ENCODE results near the gene ITGAD.

The ITGAD gene

GRCh38 chr16:31407406-31407805, 14.3 kb downstream of the ITGAD start:
- no peak for TF ChIP-seq EZH2 (IDR thresholded peaks at IDR 0.05; ENCODE audit: borderline replicate concordance, low read depth, low read length, severe bottlenecking)
- no peak for TF ChIP-seq CTCF (IDR thresholded peaks at IDR 0.05; ENCODE audit: borderline replicate concordance, extremely low read depth, low read length, poor library complexity, severe bottlenecking)
- Histone ChIP-seq H2AFZ (ENCODE audit: low read depth, low read length) (no peak overlapping the region), H3K27me3 (ENCODE audit: insufficient read depth, low read length, poor library complexity) (no peaks in the 10 kb centered on the region), H4K20me1 (ENCODE audit: insufficient read depth, low read length) (no peaks in the 10 kb centered on the region), H3K9ac (ENCODE audit: low read depth, low read length) (no peak overlapping the region), H3K9me3 (ENCODE audit: insufficient read depth, low read length, severe bottlenecking) (no peaks in the 10 kb centered on the region), H3K4me3 (ENCODE audit: low read depth in 1 of 2, low read length in 2 of 2) (no peak overlapping the region), H3K4me2 (ENCODE audit: insufficient read depth, low read length) (no peak overlapping the region), H3K36me3 (ENCODE audit: insufficient read depth, low read length) (no peaks in the 10 kb centered on the region), H3K79me2 (ENCODE audit: insufficient read depth, low read length) (no peaks in the 10 kb centered on the region), H3K4me1 (ENCODE audit: insufficient read depth, low read length) (no peaks in the 10 kb centered on the region), H3K27ac (ENCODE audit: low read length) (no peak overlapping the region)
- no peak for ATAC-seq (ENCODE audit: insufficient read depth, low read depth)
- no peak for DNase-seq

- Histone ChIP-seq H4K20me1 (ENCODE audit: insufficient read depth, low read length) (no peaks in the 10 kb centered on the region), H3K36me3 (ENCODE audit: insufficient read depth, low read length) (no peaks in the 10 kb centered on the region), H3K4me3 (ENCODE audit: low read depth in 1 of 2, low read length in 2 of 2) (no peak overlapping the region), H3K9me3 (ENCODE audit: insufficient read depth, low read length, severe bottlenecking) (no peaks in the 10 kb centered on the region), H3K9ac (ENCODE audit: low read depth, low read length) (no peak overlapping the region), H3K4me1 (ENCODE audit: insufficient read depth, low read length) (no peaks in the 10 kb centered on the region), H3K79me2 (ENCODE audit: insufficient read depth, low read length) (no peaks in the 10 kb centered on the region), H3K27ac (ENCODE audit: low read length) (no peak overlapping the region), H3K27me3 (ENCODE audit: insufficient read depth, low read length, poor library complexity) (no peaks in the 10 kb centered on the region), H2AFZ (ENCODE audit: low read depth, low read length) (no peak overlapping the region), H3K4me2 (ENCODE audit: insufficient read depth, low read length) (no peak overlapping the region)
- DNase-seq = no peak
- TF ChIP-seq CTCF (IDR thresholded peaks at IDR 0.05; ENCODE audit: borderline replicate concordance, extremely low read depth, low read length, poor library complexity, severe bottlenecking) = no peak
- no peak for TF ChIP-seq EZH2 (IDR thresholded peaks at IDR 0.05; ENCODE audit: borderline replicate concordance, low read depth, low read length, severe bottlenecking)
- no peak for ATAC-seq (ENCODE audit: insufficient read depth, low read depth)
Measured at GRCh38 chr16:31409433-31409832, 16.3 kb downstream of the ITGAD start.

- DNase-seq = no peak
- H3K79me2 ChIP-seq (ENCODE audit: insufficient read depth, low read length) = no peaks in the 10 kb centered on the region
- no peak overlapping the region for H2AFZ ChIP-seq (ENCODE audit: low read depth, low read length)
- no peaks in the 10 kb centered on the region for H3K27me3 ChIP-seq (ENCODE audit: insufficient read depth, low read length, poor library complexity)
- H3K4me2 ChIP-seq (ENCODE audit: insufficient read depth, low read length) = no peak overlapping the region
- ATAC-seq (ENCODE audit: insufficient read depth, low read depth) = no peak
- no peaks in the 10 kb centered on the region for H3K4me1 ChIP-seq (ENCODE audit: insufficient read depth, low read length)
- H3K4me3 ChIP-seq (ENCODE audit: low read depth in 1 of 2, low read length in 2 of 2) = no peak overlapping the region
- H3K27ac ChIP-seq (ENCODE audit: low read length) = no peak overlapping the region
- H4K20me1 ChIP-seq (ENCODE audit: insufficient read depth, low read length) = no peaks in the 10 kb centered on the region
- no peaks in the 10 kb centered on the region for H3K9me3 ChIP-seq (ENCODE audit: insufficient read depth, low read length, severe bottlenecking)
- no peak overlapping the region for H3K9ac ChIP-seq (ENCODE audit: low read depth, low read length)
- no peak for TF ChIP-seq EZH2 (IDR thresholded peaks at IDR 0.05; ENCODE audit: borderline replicate concordance, low read depth, low read length, severe bottlenecking)
- no peak for TF ChIP-seq CTCF (IDR thresholded peaks at IDR 0.05; ENCODE audit: borderline replicate concordance, extremely low read depth, low read length, poor library complexity, severe bottlenecking)
- no peaks in the 10 kb centered on the region for H3K36me3 ChIP-seq (ENCODE audit: insufficient read depth, low read length)
Measured at GRCh38 chr16:31410082-31410481, 16.9 kb downstream of the ITGAD start.
